Lung (tissue), 12 donors: ENCODE results near the gene MANSC1. TPM values are rescaled to one million over a fixed set of nuclear protein-coding genes. Genes with fewer than 3 reads are reported as not detected.

ENCODE experiments used
- ATAC-seq: fragments of 200-7000 bp; cut with Tn5 transposase; one replicate; pipeline ENCODE4 v1.9.1; 2020; ENCODE audit warnings: moderate number of reproducible peaks; ENCODE audit not compliant: insufficient read depth, low FRiP score
- DNase-seq, 3 donors: peaks; one replicate each; pipeline ENCODE4 v3.0.0-alpha.2; 2013 to 2017
- H3K27ac ChIP-seq, 2 donors: one replicate each; pipeline ENCODE4 v1.5.1; 2013; ENCODE audit warnings: mild to moderate bottlenecking in 2 of 2, moderate library complexity in 2 of 2, control low read depth in 1 of 2, inconsistent platforms in 1 of 2, low read depth in 1 of 2, low read length in 1 of 2
- H3K27me3 ChIP-seq, 3 donors: one replicate each; pipeline ENCODE4 v1.5.1; 2013; ENCODE audit warnings: low read length in 2 of 3; ENCODE audit not compliant: control insufficient read depth in 3 of 3, insufficient read depth in 3 of 3
- H3K36me3 ChIP-seq, 4 donors: one replicate each; pipeline ENCODE4 v1.5.1; 2013; ENCODE audit warnings: low read length in 4 of 4, mild to moderate bottlenecking in 1 of 4, moderate library complexity in 1 of 4; ENCODE audit not compliant: control insufficient read depth in 4 of 4, insufficient read depth in 4 of 4
- H3K4me1 ChIP-seq, 5 donors: one replicate each; pipeline ENCODE4 v1.5.1; 2013; ENCODE audit warnings: low read length in 5 of 5, mild to moderate bottlenecking in 2 of 5, moderate library complexity in 1 of 5; ENCODE audit not compliant: control insufficient read depth in 5 of 5, insufficient read depth in 5 of 5
- H3K4me3 ChIP-seq: one replicate; pipeline ENCODE4 v1.5.1; 2013; ENCODE audit warnings: mild to moderate bottlenecking, control low read depth, moderate library complexity
- H3K9ac ChIP-seq, 2 donors: one replicate each; pipeline ENCODE4 v1.5.1; 2013; ENCODE audit warnings: low read length in 2 of 2, control low read depth in 1 of 2; ENCODE audit not compliant: insufficient read depth in 1 of 2
- H3K9me3 ChIP-seq, 4 donors: one replicate each; pipeline ENCODE4 v1.5.1; 2013; ENCODE audit warnings: low read length in 3 of 4, mild to moderate bottlenecking in 1 of 4, moderate library complexity in 1 of 4; ENCODE audit not compliant: control insufficient read depth in 4 of 4, insufficient read depth in 3 of 4
- WGBS, 2 donors: extraction: QIAGEN DNeasy Blood & Tissue Kit; methylation state at CpG; one replicate each; pipeline ENCODE4 v1.1.7; 2013; 5-methylcytosine and 5-hydroxymethylcytosine counted together
- polyA plus RNA-seq, 2 donors: library from polyadenylated mRNA; stranded (reverse); fragments of 200-250 nt; gene quantifications; one replicate each; pipeline ENCODE4 v1.2.1, GENCODE V29; 2013
- total RNA-seq, 2 donors: library from RNA; depleted of rRNA in 1 of 2; stranded (reverse); fragments of >200 nt in 1 of 2; gene quantifications; one replicate each; pipeline ENCODE4 v1.2.1, GENCODE V29; 2014 to 2021
- TF ChIP-seq, protein P1 (sequence below): IDR thresholded peaks from 2 replicates; pipeline ENCODE4 v1.5.1; 2012; ENCODE audit warnings: mild to moderate bottlenecking; ENCODE audit errors: control extremely low read depth, extremely low read depth
- donor health status: control.
- donor health status: control.
- donor health status: Bipolar disorder and iron deficiency.
- donor health status: healthy.
- donor health status: DM: yes; HTN: yes; CAD: no.

The MANSC1 gene
- total and polyA plus RNA-seq, 4 donors, result 8.0 to 26.7 (median 15.3) TPM

DNA sequence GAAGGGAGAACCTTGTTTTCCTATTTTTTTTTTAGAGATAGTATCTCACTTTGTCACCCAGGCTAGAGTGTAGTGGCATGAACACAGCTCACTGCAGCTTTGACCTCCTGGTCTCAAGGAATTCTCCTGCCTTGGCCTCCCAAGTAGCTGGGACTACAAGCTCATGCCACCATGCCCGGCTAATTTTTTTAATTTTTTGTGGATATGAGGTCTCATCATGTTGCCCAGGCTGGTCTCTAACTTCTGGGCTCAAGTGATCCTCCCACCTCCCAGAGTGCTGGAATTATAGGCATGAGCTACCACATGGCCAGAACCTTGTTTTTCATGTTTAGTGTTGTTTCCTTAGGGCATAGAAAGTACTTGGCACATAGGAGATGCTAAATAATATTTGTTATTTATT is 13.5 kb downstream of the MANSC1 start:
- TF ChIP-seq, protein P1, sequence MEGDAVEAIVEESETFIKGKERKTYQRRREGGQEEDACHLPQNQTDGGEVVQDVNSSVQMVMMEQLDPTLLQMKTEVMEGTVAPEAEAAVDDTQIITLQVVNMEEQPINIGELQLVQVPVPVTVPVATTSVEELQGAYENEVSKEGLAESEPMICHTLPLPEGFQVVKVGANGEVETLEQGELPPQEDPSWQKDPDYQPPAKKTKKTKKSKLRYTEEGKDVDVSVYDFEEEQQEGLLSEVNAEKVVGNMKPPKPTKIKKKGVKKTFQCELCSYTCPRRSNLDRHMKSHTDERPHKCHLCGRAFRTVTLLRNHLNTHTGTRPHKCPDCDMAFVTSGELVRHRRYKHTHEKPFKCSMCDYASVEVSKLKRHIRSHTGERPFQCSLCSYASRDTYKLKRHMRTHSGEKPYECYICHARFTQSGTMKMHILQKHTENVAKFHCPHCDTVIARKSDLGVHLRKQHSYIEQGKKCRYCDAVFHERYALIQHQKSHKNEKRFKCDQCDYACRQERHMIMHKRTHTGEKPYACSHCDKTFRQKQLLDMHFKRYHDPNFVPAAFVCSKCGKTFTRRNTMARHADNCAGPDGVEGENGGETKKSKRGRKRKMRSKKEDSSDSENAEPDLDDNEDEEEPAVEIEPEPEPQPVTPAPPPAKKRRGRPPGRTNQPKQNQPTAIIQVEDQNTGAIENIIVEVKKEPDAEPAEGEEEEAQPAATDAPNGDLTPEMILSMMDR, result no peak
- DNase-seq, result no peak
- H3K27me3 ChIP-seq, result no peaks in the 10 kb centered on the region
- peaks cover 0 to 30% (median 16%) of the 10 kb centered on the region in 5 donors for H3K4me1 ChIP-seq
- WGBS, 2 donors, result 96 to 98% methylated on average over 1 of the region's 1 CpG
- H3K4me3 ChIP-seq, result no peak overlapping the region
- no peaks in the 10 kb centered on the region for H3K9me3 ChIP-seq
- no peak overlapping the region for H3K9ac ChIP-seq
- no peak overlapping the region for H3K27ac ChIP-seq
- H3K36me3 ChIP-seq, result no peaks in the 10 kb centered on the region
- ATAC-seq, result no peak

DNA sequence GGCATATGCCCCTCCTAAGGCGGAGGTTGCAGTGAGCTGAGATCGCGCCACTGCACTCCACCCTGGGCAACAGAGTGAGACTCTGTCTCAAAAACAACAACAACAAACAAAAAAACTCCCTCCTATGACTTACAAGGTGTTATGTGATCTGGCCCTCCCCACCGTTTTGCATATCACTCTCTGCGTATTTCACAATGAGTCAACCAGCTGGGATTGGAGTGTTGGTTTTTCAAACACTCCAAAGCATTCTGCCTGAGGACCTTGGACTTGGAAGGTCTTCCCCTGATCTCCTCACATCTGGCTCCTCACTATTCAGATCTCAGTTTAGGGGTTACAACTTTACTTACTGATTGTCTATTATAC is 14.0 kb downstream of the MANSC1 start:
- Histone ChIP-seq H3K27me3 (no peaks in the 10 kb centered on the region), H3K27ac (no peak overlapping the region), H3K4me3 (no peak overlapping the region), H3K36me3 (no peaks in the 10 kb centered on the region), H3K9me3 (no peaks in the 10 kb centered on the region), H3K4me1 (peaks cover 0 to 33% (median 16%) of the 10 kb centered on the region in 5 donors), H3K9ac (no peak overlapping the region)
- DNase-seq (peak; percentile 25 to 73 (median 44)), ATAC-seq (peak; percentile 44)
- 67 to 84% methylated on average over 5 of the region's 5 CpGs for WGBS, 2 donors
- TF ChIP-seq, protein P1, result no peak

DNA sequence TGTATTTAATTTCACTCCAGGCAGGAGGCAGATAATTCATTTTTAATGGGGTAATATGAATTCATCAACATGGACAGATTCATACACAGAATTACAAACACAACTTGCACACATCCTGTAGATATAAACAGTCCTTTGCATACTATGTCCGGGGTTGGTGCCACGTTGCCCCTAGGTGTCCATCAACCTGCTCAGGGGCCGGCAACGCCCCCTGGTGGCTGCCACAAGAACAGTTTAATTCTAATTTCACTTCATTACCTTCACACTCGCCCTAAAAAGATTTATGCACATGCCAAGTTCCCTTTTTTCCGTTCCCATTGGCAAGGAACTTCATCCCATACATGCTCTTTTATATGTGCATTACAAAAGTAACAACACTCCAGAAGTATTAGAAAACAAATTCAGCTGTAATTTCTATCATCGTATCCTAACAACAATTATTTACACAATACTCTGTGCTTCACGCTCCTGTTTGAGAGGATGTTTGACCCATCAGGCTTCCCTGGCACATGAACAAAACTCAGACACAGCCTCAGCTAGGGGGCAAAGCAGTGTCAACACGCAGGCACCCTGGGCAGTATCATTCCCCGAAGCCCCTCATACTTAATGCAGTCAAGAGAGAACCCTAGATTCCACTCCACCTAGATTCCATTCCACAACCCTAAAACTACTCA is 15.5 kb downstream of the MANSC1 start:
- DNase-seq, result peak; percentile 78 to 92 (median 91)
- Histone ChIP-seq H3K4me3 (no peak overlapping the region), H3K9ac (no peak overlapping the region), H3K27me3 (no peaks in the 10 kb centered on the region), H3K9me3 (no peaks in the 10 kb centered on the region), H3K36me3 (no peaks in the 10 kb centered on the region), H3K4me1 (peaks cover 0 to 33% (median 18%) of the 10 kb centered on the region in 5 donors), H3K27ac (peak overlapping the region in 1 of 2 donors; percentile 56)
- WGBS, 2 donors, result 25 to 29% methylated on average over 10 of the region's 10 CpGs
- no peak for ATAC-seq
- TF ChIP-seq, protein P1, result peak; percentile 70
